Hepatocyte (in vitro differentiated cells): ENCODE measurements around the gene GRHL1. TPM values are rescaled to one million over a fixed set of nuclear protein-coding genes. Genes with fewer than 3 reads are reported as not detected.

Source experiments
- DNase-seq: peaks from one replicate; pipeline ENCODE4 v3.0.0-alpha.2; 2016; ENCODE audit warnings: low spot score
- H2AFZ ChIP-seq: fragments of 200-600 bp; sonication (generic); 2 replicates; pipeline ENCODE4 v1.6.0; 2016; ENCODE audit warnings: antibody characterized with exemption, mild to moderate bottlenecking
- H3K27ac ChIP-seq: fragments of 200-600 bp; sonication (generic); 2 replicates; pipeline ENCODE4 v1.5.1; 2016; ENCODE audit warnings: mild to moderate bottlenecking
- H3K27me3 ChIP-seq: fragments of 200-600 bp; sonication (generic); 2 replicates; pipeline ENCODE4 v1.6.1; 2016
- H3K36me3 ChIP-seq: fragments of 200-600 bp; sonication (generic); replicated peaks from 2 replicates; pipeline ENCODE4 v1.5.1; 2016; ENCODE audit warnings: low read depth; ENCODE audit not compliant: insufficient read depth
- H3K4me1 ChIP-seq: fragments of 200-600 bp; sonication (generic); 2 replicates; pipeline ENCODE4 v1.5.1; 2016; ENCODE audit warnings: mild to moderate bottlenecking, moderate library complexity; ENCODE audit not compliant: insufficient read depth
- H3K4me2 ChIP-seq: fragments of 200-600 bp; sonication (generic); 2 replicates; pipeline ENCODE4 v1.6.0; 2016
- H3K4me3 ChIP-seq: fragments of 200-600 bp; sonication (generic); 2 replicates; pipeline ENCODE4 v1.5.1; 2016; ENCODE audit warnings: mild to moderate bottlenecking
- H3K79me2 ChIP-seq: fragments of 200-600 bp; sonication (generic); 2 replicates; pipeline ENCODE4 v1.6.0; 2017; ENCODE audit warnings: mild to moderate bottlenecking
- H3K9me2 ChIP-seq: fragments of 200-600 bp; sonication (generic); replicated peaks from 2 replicates; pipeline ENCODE4 v1.6.0; 2017; ENCODE audit warnings: mild to moderate bottlenecking; ENCODE audit not compliant: insufficient read depth
- H3K9me3 ChIP-seq: fragments of 200-600 bp; sonication (generic); 2 replicates; pipeline ENCODE4 v1.5.1; 2016; ENCODE audit warnings: low read depth, mild to moderate bottlenecking
- H4K20me1 ChIP-seq: fragments of 200-600 bp; sonication (generic); 2 replicates; pipeline ENCODE4 v1.6.0; 2016; ENCODE audit warnings: mild to moderate bottlenecking; ENCODE audit not compliant: insufficient read depth, poor library complexity, severe bottlenecking
- CTCF ChIP-seq: fragments of 200-600 bp; sonication (generic); IDR thresholded peaks from 2 replicates; pipeline ENCODE4 v1.5.1; 2016; ENCODE audit warnings: antibody characterized with exemption, mild to moderate bottlenecking; ENCODE audit not compliant: poor library complexity
- EZH2 ChIP-seq: fragments of 200-600 bp; sonication (generic); IDR thresholded peaks from 2 replicates; pipeline ENCODE4 v1.6.1; 2016; ENCODE audit warnings: antibody characterized with exemption, mild to moderate bottlenecking, borderline replicate concordance
- EZH2phosphoT487 ChIP-seq: fragments of 200-600 bp; sonication (generic); IDR thresholded peaks from one replicate; pipeline ENCODE4 v1.6.1; 2018; ENCODE audit warnings: antibody characterized with exemption, mild to moderate bottlenecking, low read depth, moderate library complexity; ENCODE audit not compliant: unreplicated experiment, severe bottlenecking
- WGBS: methylation state at CpG from one replicate; pipeline ENCODE4 v1.1.6; 2016; ENCODE audit warnings: low lambda C conversion rate; ENCODE audit errors: missing lambda C conversion rate; 5-methylcytosine and 5-hydroxymethylcytosine counted together
- polyA plus RNA-seq: library from polyadenylated mRNA; unstranded; fragments of >200 nt; fragmentation: Nextera tagmentation; extraction: Ambion mirVana; gene quantifications from 2 replicates; pipeline ENCODE4 v1.2.1, GENCODE V29; 2016
- total RNA-seq: library from RNA; depleted of rRNA; stranded (reverse); fragments of >200 nt; gene quantifications from 2 replicates; pipeline ENCODE4 v1.2.3, GENCODE V29; 2014

The GRHL1 gene
- total and polyA plus RNA-seq, 2 experiments from 2014 or later: 4.0 to 10.9 TPM

GRCh38 chr2:10019174-10019573 is 67.7 kb downstream of the GRHL1 start:
- WGBS: 80% methylated on average over 8 of the region's 8 CpGs

GRCh38 chr2:10019602-10020400 is 68.3 kb downstream of the GRHL1 start:
- no peak for DNase-seq
- no peaks in the 10 kb centered on the region for H3K9me2 ChIP-seq
- WGBS: 84% methylated on average over 25 of the region's 27 CpGs
- no peak overlapping the region for H3K4me3 ChIP-seq
- H3K4me2 ChIP-seq: no peak overlapping the region
- H3K27ac ChIP-seq: no peak overlapping the region
- no peaks in the 10 kb centered on the region for H3K4me1 ChIP-seq
- no peaks in the 10 kb centered on the region for H3K79me2 ChIP-seq
- H3K27me3 ChIP-seq: no peaks in the 10 kb centered on the region
- no peaks in the 10 kb centered on the region for H4K20me1 ChIP-seq
- H3K36me3 ChIP-seq: no peaks in the 10 kb centered on the region
- no peak overlapping the region for H2AFZ ChIP-seq
- H3K9me3 ChIP-seq: no peaks in the 10 kb centered on the region
- TF ChIP-seq CTCF: no peak
- no peak for TF ChIP-seq EZH2
- no peak for TF ChIP-seq EZH2phosphoT487

More at GRCh38 chr2:10019174-10019573, 67.7 kb downstream of the GRHL1 start:
- Histone ChIP-seq H3K9me2 (no peaks in the 10 kb centered on the region), H3K27ac (no peak overlapping the region), H3K4me1 (no peaks in the 10 kb centered on the region), H3K4me3 (no peak overlapping the region), H4K20me1 (no peaks in the 10 kb centered on the region), H3K36me3 (no peaks in the 10 kb centered on the region), H3K79me2 (no peaks in the 10 kb centered on the region), H3K4me2 (no peak overlapping the region), H3K9me3 (no peaks in the 10 kb centered on the region), H2AFZ (no peak overlapping the region), H3K27me3 (no peaks in the 10 kb centered on the region)
- TF ChIP-seq EZH2phosphoT487 (no peak), EZH2 (no peak), CTCF (no peak)
- DNase-seq: no peak

- H3K79me2 ChIP-seq: no peaks in the 10 kb centered on the region
- WGBS: 89% methylated on average over 15 of the region's 16 CpGs
- TF ChIP-seq EZH2 (no peak), EZH2phosphoT487 (no peak), CTCF (no peak)
Measured at GRCh38 chr2:10022041-10022421, 70.5 kb downstream of the GRHL1 start.

More at GRCh38 chr2:10022041-10022421, 70.5 kb downstream of the GRHL1 start:
- H2AFZ ChIP-seq: no peak overlapping the region
- no peaks in the 10 kb centered on the region for H3K9me3 ChIP-seq
- DNase-seq: no peak
- no peaks in the 10 kb centered on the region for H4K20me1 ChIP-seq
- H3K36me3 ChIP-seq: no peaks in the 10 kb centered on the region
- H3K4me2 ChIP-seq: no peak overlapping the region
- H3K9me2 ChIP-seq: no peaks in the 10 kb centered on the region
- no peaks in the 10 kb centered on the region for H3K27me3 ChIP-seq
- no peak overlapping the region for H3K27ac ChIP-seq
- no peak overlapping the region for H3K4me3 ChIP-seq
- no peaks in the 10 kb centered on the region for H3K4me1 ChIP-seq
